NT2/D1 (cell line): Measurements from ENCODE around the gene SPATA19.

Experiments used
- DNase-seq: peaks from one replicate; pipeline ENCODE4 v3.0.0-alpha.2; 2011; ENCODE audit warnings: low read depth, low spot score
- H3K27me3 ChIP-seq: 2 replicates; pipeline ENCODE4 v1.6.0; 2011; ENCODE audit warnings: mild to moderate bottlenecking; ENCODE audit not compliant: insufficient read length, insufficient read depth
- H3K36me3 ChIP-seq: 2 replicates; pipeline ENCODE4 v1.6.1; 2011; ENCODE audit warnings: mild to moderate bottlenecking, low read length, mixed read lengths; ENCODE audit not compliant: insufficient read depth, insufficient read length
- H3K4me1 ChIP-seq: 2 replicates; pipeline ENCODE4 v1.5.1; 2011; ENCODE audit not compliant: insufficient read depth, insufficient read length
- H3K4me3 ChIP-seq: 2 replicates; pipeline ENCODE4 v1.5.1; 2011; ENCODE audit warnings: low read depth; ENCODE audit not compliant: insufficient read length
- H3K9ac ChIP-seq: 2 replicates; pipeline ENCODE4 v1.6.0; 2011; ENCODE audit warnings: low read depth; ENCODE audit not compliant: insufficient read length
- H3K9me3 ChIP-seq: 2 replicates; pipeline ENCODE4 v1.5.1; 2011; ENCODE audit warnings: mild to moderate bottlenecking, low read length; ENCODE audit not compliant: insufficient read depth
- SUZ12 ChIP-seq: IDR thresholded peaks from 2 replicates; pipeline ENCODE4 v1.6.1; 2011; ENCODE audit not compliant: insufficient read length, insufficient read depth; ENCODE audit errors: extremely low read depth
- ZNF274 ChIP-seq: IDR thresholded peaks from 2 replicates; pipeline ENCODE4 v1.6.1; 2011; ENCODE audit warnings: mild to moderate bottlenecking, low read depth, low read length

The SPATA19 gene

DNA sequence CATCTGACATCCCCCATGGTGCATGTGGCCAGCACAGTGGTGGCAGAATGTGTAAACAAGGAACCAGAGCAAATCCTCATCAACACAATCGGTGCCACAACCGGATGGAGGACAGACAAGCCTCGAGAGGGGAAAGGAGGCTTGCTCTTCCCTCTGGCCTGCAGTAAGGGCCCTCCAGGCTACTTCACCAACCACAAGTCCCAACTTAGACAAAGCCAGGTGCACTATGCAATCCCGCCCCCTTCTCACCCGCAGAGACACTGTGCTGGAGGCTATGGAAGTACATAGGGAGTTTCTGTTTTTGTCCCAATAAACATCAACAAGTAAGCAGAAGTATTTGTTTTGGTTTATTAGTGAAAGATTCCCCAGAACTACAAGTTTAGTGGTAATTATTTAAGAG is 54.3 kb downstream of the SPATA19 start:
- H3K36me3 ChIP-seq: no peaks in the 10 kb centered on the region
- no peaks in the 10 kb centered on the region for H3K4me1 ChIP-seq
- H3K4me3 ChIP-seq: no peak overlapping the region
- no peak overlapping the region for H3K9ac ChIP-seq
- DNase-seq: no peak
- H3K27me3 ChIP-seq: no peaks in the 10 kb centered on the region
- TF ChIP-seq ZNF274 (no peak), SUZ12 (no peak)
- peaks cover 32% of the 10 kb centered on the region; the same call in 1 of the 2 replicates for H3K9me3 ChIP-seq
